AG10803 (cell line): Measurements from ENCODE around the gene KRT79.

Source experiments
- DNase-seq: peaks from one replicate; pipeline ENCODE4 v3.0.0; 2010; ENCODE audit warnings: low read depth
- H3K4me3 ChIP-seq: 2 replicates; pipeline ENCODE4 v1.5.1; 2011; ENCODE audit warnings: mild to moderate bottlenecking, low read length, control low read depth
- CTCF ChIP-seq: conservative IDR thresholded peaks from 2 replicates; pipeline ENCODE4 v1.5.1; 2011; ENCODE audit warnings: mild to moderate bottlenecking, low read length, control low read depth, inconsistent platforms

Gene KRT79

GRCh38 chr12:52817003-52817698 is 17.0 kb downstream of the KRT79 start:
- no peak for TF ChIP-seq CTCF
- DNase-seq = no peak
- H3K4me3 ChIP-seq = no peak overlapping the region

GRCh38 chr12:52815676-52816588 is 18.2 kb downstream of the KRT79 start:
- no peak overlapping the region for H3K4me3 ChIP-seq
- TF ChIP-seq CTCF = no peak
- DNase-seq = no peak

- no peak for DNase-seq
- no peak overlapping the region for H3K4me3 ChIP-seq
- no peak for TF ChIP-seq CTCF
Observed at GRCh38 chr12:52815161-52815560, 18.9 kb downstream of the KRT79 start.

- DNase-seq = no peak
- no peak overlapping the region for H3K4me3 ChIP-seq
- no peak for TF ChIP-seq CTCF
Observed at GRCh38 chr12:52814710-52815155, 19.4 kb downstream of the KRT79 start.

- DNase-seq = peak; percentile 84
- TF ChIP-seq CTCF = no peak
- H3K4me3 ChIP-seq = no peak within 1 kb of the TSS
Observed at GRCh38 chr12:52813885-52814709, 20.0 kb downstream of the KRT79 start, which contains the start of gene KRT4. Gene KRT4 (minus strand): TSS chr12:52814116. CDS start chr12:52814058, 58 bp downstream.

GRCh38 chr12:52813203-52813819 is 20.8 kb downstream of the KRT79 start:
- no peak overlapping the region for H3K4me3 ChIP-seq
- DNase-seq = no peak
- TF ChIP-seq CTCF = no peak
